HEK293T (cell line): ENCODE data around the gene PDLIM1.

Source experiments
- BHLHE40 ChIP-seq: fragments of 450-650 bp; IDR thresholded peaks from 2 replicates; pipeline ENCODE4 v1.6.1; 2016; ENCODE audit warnings: mild to moderate bottlenecking, moderate library complexity, borderline replicate concordance
- ELF4 ChIP-seq: fragments of 450-650 bp; IDR thresholded peaks from 2 replicates; pipeline ENCODE4 v1.6.1; 2017; ENCODE audit warnings: antibody characterized with exemption
- FOXA1 ChIP-seq: fragments of 450-650 bp; IDR thresholded peaks from 2 replicates; pipeline ENCODE4 v1.6.1; 2016; ENCODE audit warnings: mild to moderate bottlenecking
- FOXK2 ChIP-seq: fragments of 450-650 bp; IDR thresholded peaks from 2 replicates; pipeline ENCODE4 v1.6.1; 2016; ENCODE audit warnings: mild to moderate bottlenecking
- FOXM1 ChIP-seq: fragments of 450-650 bp; IDR thresholded peaks from 2 replicates; pipeline ENCODE4 v1.6.1; 2017; ENCODE audit warnings: mild to moderate bottlenecking, borderline replicate concordance
- NFRKB ChIP-seq: fragments of 450-650 bp; IDR thresholded peaks from 2 replicates; pipeline ENCODE4 v1.6.1; 2016; ENCODE audit warnings: mild to moderate bottlenecking, moderate library complexity
- PKNOX1 ChIP-seq: fragments of 450-650 bp; IDR thresholded peaks from 2 replicates; pipeline ENCODE4 v1.6.1; 2016
- ZNF384 ChIP-seq: fragments of 450-650 bp; IDR thresholded peaks from 2 replicates; pipeline ENCODE4 v1.6.1; 2016

GRCh38 chr10:95319239-95319638 lies 28.4 kb upstream of the PDLIM1 start:
- TF ChIP-seq BHLHE40 (no peak), NFRKB (no peak), ZNF384 (no peak), PKNOX1 (no peak), FOXK2 (no peak), ELF4 (no peak), FOXA1 (no peak), FOXM1 (no peak)
